HEK293 (cell line): ENCODE results near the gene KRT27.

Experiments
- CTCF ChIP-seq: fragments of 450-650 bp; formaldehyde crosslinking; IDR thresholded peaks from 2 replicates; pipeline ENCODE4 v1.5.1; 2016; ENCODE audit warnings: missing biosample characterization, missing genetic modification characterization
- ZFP3 ChIP-seq: fragments of 450-650 bp; formaldehyde crosslinking; IDR thresholded peaks from 2 replicates; pipeline ENCODE4 v1.5.1; 2016; ENCODE audit warnings: low read depth, missing biosample characterization, missing genetic modification characterization
- ZNF19 ChIP-seq: fragments of 450-650 bp; formaldehyde crosslinking; IDR thresholded peaks from 2 replicates; pipeline ENCODE4; 2016; ENCODE audit warnings: missing biosample characterization, missing genetic modification characterization, low read depth

GRCh38 chr17:40819528-40820125, 37.3 kb upstream of the KRT27 start:
- TF ChIP-seq ZNF19: no peak
- TF ChIP-seq ZFP3 (tag by site-specific recombination): no peak
- TF ChIP-seq CTCF (tag by site-specific recombination): no peak
